DMS 273 (cell line): ENCODE data around the gene HNRNPUL1.
"Not testable (repeated sequence)": the region's sequence is repeated elsewhere in the genome, so short reads cannot be mapped to it uniquely, and the experiment has no call there.

Experiments used
- DNase-seq: peaks from one replicate; lab custom pipeline; 2025; ENCODE audit not compliant: unreplicated experiment; lab: John Stamatoyannopoulos, UW

Gene HNRNPUL1

DNA sequence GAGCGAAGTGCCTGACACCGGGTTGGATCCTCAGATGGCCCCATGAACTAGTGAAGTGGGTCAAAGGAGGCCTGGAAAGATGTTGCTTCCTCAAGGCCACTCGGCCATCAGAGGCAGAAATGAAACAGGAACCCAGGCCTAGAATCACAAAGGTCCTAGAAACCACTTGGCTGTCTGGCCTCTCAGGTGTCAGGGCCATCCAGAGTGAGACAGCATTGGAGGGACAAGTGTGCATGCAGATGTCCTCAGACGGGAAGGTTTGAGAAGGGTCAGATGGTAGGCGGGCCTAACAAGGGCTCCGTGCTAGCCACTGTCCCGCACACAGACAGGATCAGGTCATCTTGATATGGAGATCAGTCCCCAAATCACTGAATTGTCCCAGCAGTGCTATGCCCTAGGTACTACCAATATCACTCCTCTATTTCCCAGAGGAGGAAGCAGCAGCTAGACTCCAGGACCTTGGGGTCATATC is 60.1 kb downstream of the HNRNPUL1 start:
- DNase-seq: peak; percentile 50

DNA sequence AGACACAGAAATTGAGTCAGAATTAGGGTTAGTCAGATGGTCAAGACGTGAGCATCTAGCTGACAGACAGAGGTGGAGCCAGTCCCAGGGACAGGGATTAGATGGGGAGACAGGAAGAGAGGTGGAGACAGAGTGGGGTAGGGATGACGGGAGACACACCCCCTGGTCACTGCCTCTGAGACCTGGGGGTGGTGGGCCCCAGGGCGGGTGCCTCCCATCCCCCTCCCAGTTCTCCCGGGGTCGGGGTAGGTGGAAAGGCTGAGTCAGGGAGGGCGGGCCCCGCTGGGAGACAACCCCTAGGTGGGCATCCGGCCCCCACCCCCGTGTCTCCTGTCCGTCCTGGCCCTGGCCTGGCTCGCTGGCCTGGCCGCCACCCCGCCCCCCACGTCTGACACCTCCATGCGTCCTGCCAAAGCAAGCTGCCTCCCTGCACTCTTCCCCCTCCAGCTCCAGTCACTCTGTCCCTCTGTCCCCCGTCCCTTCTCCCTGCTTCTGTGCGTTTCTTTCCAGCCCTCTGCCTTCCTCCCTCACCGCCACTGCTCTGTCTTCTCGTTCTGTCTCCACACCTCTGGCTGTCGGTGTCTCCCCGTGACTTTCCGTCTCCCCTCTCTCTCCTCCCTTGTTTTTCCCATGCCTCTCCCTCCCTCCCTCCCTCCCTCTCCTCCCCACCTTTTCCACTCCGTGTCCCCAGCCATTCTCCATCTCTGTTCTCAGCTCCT is 60.9 kb downstream of the HNRNPUL1 start:
- DNase-seq: peak; percentile 67

DNA sequence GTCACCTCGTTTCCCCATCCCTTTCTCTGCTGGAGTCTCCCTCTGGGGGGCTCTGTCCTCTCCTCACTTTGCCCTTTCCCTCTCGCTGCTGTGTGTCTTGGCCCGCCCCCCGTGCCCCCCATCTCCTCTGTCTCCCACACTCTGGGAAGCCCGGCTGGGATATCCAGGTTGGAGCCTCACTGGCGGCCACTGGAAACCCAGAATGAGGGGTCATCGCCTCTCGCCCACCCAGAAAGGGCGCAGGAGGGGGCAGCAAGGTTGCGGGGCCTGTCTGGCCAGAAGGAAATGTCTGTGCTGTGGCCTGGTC is 61.4 kb downstream of the HNRNPUL1 start:
- DNase-seq: no peak

DNA sequence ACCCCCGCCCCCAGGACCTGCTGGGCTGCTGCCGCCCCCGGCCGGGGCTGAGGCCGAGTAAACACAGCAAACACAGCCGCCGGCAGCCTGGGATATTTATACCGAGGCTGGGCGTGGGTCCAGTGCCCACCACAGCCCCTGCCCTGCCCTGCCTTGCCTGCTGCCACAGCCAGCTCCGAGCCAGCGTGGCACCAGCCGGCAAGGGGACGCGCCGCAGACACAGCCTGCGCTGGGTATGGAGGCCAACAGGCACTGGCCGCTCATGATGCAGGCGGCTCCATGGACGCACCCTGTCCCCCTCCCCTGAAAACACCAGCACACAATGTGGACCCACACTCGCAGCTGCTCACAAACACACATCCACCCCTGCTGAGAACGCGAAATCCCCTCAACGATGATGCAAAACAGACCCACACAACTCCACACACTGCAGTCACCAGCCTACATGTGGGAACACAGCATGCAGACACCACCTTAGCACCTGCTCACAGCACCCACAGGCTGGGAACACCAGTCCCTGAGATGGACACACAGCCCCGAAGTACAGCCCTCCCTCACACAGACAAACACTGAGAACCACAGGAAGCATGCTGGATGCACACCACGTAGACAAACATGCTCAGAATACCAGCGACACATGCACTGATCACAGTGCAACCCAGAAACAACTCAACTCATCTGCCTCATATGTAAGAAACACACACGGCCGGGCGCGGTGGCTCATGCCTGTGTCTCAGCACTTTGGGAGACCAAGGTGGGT is 62.0 kb downstream of the HNRNPUL1 start:
- peak; percentile 62 for DNase-seq

DNA sequence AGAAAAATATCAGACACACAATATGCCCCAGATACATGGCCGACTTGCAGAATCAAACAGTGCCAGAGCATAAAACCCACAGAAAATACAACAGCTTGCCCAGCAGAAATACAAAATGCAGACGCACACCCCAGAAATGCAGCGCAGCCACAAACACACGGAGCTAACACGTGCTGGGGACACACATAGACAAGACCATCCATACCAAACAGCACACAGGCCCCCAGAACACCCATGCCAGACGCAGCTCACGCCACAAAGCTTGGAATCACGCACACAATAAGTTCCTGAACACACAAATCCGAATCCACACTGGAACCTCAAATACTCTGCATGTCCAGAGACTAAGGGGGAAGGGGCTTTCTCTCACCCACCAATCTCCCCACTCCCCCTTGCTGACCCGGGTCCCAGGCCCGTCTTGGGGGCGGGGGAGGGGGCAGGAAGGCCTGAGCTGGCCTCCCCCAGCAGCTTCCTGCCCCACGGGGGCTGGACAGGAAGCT is 63.0 kb downstream of the HNRNPUL1 start:
- DNase-seq: no peak

DNA sequence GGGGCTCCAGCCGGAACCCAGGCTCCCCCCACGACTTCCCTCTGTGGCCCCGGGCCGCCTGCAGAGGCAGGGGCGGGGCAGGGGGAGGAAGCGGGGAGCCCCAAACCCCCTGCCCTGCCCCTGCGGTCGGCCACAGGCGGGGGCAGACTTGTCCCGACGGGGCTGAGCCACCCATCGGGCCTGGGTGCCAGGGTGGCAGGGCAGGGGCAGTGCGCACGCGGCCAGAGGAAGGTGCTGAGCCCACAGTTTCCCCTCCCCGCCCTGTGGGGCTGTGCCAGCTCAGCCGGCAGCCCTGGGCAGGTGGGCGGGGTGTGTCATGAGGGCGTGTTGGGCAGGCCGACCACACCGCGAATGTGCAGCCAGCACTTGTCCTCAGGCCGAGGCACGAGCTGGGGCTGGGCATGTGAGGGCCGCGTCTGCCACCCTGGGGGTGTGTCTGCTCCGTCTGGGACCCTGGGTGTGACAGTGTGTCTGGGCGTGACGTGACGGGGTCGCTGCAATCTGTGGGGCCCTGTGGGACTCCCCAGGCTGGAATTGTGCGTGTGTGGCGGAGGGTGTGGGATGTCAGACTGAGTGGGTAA is 63.5 kb downstream of the HNRNPUL1 start:
- peak; percentile 61 for DNase-seq

DNA sequence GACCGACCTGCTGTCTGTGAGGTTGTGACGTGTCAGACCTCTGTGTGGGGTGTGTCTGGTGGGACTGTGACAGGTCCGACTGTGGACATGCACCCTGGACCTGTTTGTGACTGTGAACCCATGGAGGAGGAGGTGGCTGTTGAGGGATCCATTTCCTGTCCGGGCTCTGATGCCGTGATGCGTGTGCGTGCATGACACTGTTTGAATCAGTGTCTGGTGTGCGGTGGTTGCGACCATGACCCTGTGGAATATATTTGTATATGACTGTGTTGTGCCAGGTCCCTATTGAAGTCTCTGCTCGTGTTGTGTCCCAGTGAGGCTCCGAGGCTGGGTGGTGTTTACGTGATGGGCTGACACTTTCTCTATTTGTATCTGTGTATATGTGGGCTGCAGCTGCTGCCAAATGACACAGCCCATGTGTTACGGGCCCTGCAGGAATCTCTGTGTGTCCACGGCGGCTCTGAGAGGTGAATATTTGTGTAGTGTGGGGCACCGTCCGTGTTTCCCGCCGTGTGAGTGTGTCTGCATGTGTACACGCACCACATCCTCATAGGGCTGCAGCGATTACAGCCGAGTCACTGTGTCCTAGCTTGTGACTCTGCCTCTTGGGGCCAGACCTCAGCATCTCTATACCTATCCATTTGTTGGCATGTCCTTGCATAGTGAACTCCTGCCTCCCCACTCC is 64.1 kb downstream of the HNRNPUL1 start:
- no peak for DNase-seq

DNA sequence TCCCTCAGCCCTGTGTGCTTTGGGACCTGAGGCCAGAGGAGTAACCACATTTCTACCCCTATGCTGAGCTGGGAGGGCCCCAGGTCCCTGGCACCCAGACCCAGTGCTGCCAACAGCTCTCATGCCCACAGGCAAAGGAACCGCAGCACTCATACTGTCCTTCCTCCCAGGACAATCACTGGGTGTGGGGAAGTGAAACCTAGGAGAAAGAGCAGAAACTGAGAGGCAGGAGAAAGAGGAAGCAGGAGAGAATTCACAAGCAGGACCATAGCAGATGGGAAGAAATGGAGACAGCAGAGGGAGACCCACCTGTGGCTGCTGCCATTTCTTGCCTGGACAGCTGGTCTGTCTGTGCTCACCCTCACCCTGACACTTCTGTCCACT is 64.7 kb downstream of the HNRNPUL1 start:
- DNase-seq: peak; percentile 35

DNA sequence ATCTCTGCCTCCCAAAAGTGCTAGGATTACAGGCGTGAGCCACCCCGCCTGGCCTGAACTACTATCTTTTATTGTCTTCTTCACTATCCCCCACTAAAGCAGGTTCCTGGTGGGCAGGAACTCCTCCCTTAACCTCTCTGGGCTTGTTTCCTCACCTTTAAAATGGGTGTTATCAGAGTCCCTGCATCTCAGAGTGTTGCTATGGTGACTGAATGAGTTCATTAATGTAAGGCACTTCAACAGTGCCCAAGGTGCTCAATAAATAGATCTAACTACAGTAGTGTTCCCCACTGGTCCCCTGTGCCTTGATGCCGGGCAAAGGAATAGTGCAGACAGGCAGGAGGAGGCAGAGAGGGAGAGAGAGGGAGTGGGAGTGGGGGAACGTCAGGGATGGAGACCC is 66.3 kb downstream of the HNRNPUL1 start:
- no peak for DNase-seq

DNA sequence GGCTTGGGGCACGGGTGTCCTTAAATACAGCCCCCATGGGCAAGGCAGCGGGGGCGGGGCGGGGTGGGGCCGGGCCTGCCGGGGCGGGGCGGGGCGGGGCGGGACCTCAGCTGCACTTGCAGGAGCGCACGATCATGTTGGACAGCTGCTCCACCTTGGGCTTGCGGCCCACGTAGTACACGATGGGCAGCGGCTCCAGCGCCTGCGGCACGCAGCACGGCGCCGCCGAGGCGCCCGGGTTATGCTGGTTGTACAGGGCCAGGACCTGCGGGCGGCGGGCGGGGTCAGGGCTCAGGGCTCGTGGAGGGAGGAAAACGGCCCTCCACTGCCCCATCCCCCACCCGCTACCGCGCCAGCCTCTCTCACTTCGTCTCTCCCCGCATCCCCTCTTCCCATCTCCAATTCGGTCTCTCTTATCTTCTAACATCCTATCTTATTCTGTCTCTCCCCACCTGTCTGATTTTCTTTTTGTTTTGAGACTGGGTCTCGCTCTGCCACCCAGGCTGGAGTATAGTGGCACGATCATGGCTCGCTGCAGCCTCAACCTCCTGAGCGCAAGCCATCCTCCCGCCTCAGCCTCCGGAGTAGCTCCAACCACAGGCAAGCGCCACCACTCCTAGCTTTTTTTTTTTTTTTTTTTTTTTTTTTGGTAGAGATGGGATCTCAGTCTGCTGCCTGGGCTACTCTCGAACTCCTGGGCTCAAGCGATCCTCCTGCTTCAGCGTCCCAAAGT is 66.9 kb downstream of the HNRNPUL1 start:
- DNase-seq: no peak

DNA sequence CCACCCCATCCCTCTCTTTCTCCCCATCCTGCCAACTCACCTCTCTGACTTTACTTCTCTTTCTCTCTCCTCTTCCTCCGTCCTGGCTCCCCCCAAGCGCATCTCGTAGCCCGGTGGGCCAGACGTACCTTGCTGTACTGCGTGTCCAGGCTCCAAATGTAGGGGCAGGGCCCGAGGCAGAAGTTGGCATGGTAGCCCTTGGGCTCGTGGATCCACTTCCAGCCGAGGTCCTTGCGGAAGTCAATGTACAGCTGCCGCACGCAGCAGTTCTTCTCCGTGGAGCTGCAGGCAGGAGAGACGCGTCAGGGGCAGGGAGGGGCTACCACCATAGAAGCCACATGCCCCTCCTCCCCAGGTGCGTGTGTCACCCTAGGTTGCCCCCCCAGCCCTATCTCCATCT is 67.8 kb downstream of the HNRNPUL1 start:
- no peak for DNase-seq

DNA sequence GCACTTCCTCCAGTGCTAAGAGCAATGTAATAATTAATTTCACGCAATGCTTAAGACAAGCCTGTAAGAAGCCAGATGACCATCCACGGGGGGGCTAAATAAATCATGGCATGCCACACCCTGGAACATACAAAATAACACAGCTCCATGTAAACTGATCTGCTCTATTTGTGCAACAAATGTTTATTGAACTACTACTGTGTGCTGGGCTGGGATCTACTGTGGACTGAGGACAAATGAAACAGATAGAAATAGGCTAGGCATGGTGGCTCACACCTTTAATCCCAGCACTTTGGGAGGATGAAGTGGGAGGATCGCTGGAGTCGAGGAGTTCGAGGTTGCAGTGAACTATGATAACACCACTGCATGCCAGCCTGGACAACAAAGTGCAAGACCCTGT is 68.3 kb downstream of the HNRNPUL1 start:
- DNase-seq: no peak

DNA sequence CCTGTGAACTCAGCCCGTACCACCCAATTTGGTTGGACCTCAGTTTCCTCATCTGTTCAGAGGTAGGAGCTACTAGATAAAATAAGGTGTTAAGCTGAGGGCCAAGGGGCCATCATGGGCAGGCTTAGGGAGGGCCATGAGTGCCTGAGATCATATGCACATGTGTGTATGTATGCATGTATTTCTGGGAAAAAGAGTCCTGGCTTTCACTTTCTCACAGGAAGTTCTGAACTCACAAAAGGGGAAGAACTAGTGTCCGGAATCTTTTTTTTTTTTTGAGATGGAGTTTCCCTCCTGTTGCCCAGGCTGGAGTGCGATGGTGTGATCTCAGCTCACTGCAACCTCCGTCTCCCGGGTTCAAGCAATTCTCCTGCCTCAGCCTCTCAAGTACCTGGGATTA is 70.6 kb downstream of the HNRNPUL1 start:
- DNase-seq: no peak

DNA sequence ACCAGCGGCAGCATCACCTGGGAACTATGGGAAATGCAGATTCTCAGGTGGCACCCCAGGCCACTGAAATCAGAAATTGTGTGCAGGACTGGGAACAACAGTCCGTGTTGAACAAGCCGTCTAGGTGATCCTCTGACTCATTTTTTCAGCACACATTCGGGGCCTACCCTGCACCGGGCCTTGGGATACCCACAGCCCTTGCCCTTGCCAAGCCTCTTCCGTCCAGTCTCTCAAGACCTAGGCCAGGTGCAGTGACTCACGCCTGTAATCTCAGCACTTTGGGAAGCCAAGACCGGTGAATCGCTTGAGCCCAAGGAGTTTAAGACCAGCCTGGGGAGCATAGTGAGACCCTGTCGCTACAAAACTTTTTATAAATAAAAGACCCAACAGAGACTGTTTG is 71.3 kb downstream of the HNRNPUL1 start:
- DNase-seq: no peak

DNA sequence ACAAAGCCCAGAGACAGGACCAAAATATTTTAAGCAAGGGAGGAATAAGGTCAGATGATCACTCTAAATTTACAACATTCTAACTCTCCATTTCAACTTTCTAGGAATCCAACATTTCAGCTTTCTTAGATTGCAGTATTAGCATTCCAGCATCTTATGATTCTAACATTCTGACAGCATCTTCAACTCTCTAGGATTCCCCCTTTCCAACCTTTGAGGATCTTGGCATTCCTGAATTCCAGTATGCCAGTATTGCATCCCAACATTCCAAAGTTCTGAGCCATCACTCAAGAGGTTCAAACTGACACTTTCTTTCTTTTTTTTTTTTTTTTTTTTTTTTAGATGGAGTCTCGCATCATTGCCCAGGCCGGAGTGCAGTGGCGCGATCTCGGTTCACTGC is 75.8 kb downstream of the HNRNPUL1 start:
- no peak for DNase-seq

DNA sequence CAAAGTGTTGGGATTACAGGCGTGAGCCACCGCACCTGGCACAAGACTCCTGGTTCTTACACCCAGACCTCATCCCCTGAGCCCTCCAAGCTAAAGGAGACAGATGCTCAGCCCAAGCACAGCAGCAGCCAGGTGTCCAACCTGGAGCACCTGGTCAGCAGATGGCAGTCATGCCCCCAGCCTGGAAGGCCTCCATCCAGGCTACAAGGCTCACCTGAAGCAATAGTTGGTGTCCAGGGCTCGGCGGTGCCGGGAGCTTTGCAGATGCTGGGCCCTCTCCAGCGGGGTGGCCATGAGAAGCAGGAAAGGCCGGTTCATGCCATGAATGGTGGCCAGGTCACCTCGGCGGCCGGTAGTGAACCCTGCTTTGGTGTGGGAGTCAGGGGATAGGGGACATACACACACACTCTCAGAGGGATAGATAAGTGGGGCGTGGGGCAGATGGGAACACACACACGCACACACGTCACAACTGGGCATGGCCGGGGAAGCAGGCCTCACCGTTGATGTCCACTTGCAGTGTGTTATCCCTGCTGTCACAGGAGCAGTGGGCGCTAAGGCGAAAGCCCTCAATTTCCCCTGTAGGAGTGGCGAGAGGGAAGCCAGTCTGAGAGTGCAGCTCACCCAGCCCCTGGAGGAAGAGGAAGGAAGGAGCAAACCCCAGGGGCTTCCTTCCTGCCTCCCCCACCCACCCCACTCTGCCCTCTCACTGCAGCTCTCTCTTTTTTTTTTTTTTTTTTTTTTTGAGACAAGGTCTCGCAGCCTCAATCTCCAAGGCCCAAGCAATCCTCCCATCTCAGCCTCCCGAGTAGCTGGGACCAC is 77.7 kb downstream of the HNRNPUL1 start:
- no peak for DNase-seq

DNA sequence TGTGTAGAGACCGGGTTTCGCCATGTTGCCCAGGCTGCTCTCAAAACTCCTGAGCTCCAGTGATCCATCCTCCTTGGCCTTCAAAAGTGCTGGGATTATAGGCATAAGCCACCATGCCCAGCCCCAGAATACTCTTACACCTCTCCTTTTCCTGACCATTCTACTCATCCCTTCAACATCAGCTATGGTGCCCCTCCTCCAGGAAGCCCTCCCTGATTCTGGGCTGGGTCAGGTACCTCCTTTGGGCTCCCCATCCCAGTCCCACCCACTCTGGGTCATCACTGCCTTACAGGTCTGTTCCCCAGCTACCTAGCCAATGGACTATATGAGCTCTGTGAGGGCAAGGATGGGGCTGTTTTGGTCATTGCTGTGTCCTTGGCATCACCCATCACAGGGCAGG is 80.0 kb downstream of the HNRNPUL1 start:
- no peak for DNase-seq

DNA sequence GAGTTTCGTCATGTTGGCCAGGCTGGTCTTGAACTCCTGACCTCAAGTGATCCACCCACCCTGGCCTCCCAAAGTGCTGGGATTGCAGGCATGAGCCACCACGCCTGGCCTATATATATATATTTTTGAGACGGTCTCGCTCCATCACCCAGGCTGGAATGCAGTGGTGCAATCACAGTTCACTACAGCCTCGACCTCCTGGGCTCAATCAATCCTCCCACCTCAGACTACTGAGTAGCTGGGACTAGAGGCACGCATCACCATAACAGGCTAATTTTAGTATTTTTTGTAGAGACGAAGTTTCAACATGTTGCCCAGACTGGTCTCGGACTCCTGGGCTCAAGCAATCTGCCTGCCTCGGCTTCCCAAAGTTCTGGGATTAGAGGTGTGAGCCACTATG is 82.7 kb downstream of the HNRNPUL1 start:
- not testable (repeated sequence) for DNase-seq

DNA sequence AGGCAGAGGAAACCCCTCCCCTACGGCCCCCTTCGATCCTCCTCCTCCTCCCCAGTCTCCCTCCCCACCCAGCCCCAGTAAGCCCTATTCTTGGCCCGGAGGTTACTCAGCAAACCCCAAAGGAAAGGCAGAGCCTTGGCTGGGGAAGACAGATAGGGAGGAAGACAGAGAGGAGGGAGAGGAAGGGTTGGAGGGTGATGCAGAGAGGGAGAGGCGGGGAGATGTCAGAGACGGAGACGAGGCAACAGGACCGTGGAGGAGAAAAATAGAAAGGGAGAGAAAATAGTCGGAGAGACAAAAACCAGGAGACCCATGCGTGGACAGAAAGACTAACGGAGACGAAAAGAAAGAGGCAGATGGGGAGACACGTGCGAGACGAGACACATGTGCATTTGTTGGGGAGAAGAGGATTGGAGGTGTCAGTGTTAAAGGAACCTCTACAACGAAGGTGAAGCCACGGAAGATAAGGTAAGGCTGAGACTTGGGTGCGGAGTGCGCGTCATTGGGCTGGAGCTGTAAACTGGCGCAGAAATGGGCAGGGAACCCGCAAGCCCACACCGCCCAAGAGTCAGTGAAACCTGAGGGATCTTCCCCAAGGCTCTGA is 86.7 kb downstream of the HNRNPUL1 start:
- peak; percentile 52 for DNase-seq
